GM21447 (cell line): ENCODE data around the gene SH3PXD2A.
A peak's percentile ranks its signal among the peaks of the same experiment; 100 is the strongest.

Experiments
- ATAC-seq: cut with Tn5 transposase; IDR thresholded peaks from one replicate; pipeline ENCODE4 v1.9.1; 2021; ENCODE audit not compliant: unreplicated experiment

The SH3PXD2A gene

DNA sequence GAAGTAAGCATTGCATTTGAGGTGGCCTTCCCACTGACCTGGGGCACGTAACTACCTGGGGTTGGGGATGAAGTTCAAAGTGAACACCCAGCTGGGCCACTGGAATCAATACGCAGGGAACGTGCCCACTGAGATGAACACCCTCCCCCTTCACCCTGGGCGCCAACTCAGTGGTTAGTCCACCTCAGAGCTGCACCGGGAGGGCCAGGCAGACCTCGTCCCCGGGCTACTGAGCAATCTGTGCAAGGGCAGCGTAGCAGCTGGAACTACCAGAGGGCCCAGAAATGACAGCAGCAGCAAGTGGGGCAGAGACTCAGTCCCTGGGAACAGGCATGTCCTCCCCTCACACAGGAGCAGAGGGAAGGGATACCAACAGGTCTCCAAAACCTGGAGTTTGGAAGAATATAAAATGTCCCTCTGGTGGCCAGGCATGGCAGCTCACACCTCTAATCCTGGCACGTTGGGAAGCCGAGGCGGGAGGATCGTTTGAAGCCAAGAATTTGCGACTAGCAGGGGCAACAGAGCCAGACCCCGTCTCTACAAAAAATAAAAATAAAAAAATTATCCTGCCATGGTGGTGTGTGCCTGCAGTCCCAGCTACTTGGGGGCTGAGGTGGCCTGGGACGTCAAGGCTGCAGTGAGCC is 143.9 kb downstream of the SH3PXD2A start:
- ATAC-seq = no peak

DNA sequence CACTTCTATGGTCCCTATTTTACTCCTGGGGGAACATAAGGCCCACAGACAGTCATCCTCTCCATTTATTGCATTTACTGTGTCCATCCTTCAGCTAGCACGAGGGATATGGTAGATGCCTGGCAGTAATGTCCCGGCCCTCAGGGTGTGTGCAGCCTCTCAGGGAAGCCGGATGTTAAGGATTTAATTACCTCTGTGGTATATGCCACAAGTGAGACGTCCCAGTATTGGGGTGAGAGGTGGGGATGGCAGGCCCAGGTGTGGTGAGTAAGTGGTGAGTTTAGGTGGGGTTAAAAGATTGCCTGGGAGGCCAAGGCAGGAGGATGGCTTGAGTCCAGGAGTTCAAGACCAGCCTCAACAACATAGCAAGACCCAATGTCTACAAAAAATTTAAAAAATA is 144.9 kb downstream of the SH3PXD2A start:
- ATAC-seq = no peak

GRCh38 chr10:103709341-103709920 is 145.9 kb downstream of the SH3PXD2A start:
- no peak for ATAC-seq

- no peak for ATAC-seq
These were observed 146.6 kb downstream of the SH3PXD2A start for GRCh38 chr10:103708627-103709288.

GRCh38 chr10:103707956-103708626 is 147.3 kb downstream of the SH3PXD2A start:
- no peak for ATAC-seq

GRCh38 chr10:103706762-103707161 is 148.6 kb downstream of the SH3PXD2A start:
- ATAC-seq = no peak

GRCh38 chr10:103706047-103706446 is 149.3 kb downstream of the SH3PXD2A start:
- ATAC-seq = no peak

DNA sequence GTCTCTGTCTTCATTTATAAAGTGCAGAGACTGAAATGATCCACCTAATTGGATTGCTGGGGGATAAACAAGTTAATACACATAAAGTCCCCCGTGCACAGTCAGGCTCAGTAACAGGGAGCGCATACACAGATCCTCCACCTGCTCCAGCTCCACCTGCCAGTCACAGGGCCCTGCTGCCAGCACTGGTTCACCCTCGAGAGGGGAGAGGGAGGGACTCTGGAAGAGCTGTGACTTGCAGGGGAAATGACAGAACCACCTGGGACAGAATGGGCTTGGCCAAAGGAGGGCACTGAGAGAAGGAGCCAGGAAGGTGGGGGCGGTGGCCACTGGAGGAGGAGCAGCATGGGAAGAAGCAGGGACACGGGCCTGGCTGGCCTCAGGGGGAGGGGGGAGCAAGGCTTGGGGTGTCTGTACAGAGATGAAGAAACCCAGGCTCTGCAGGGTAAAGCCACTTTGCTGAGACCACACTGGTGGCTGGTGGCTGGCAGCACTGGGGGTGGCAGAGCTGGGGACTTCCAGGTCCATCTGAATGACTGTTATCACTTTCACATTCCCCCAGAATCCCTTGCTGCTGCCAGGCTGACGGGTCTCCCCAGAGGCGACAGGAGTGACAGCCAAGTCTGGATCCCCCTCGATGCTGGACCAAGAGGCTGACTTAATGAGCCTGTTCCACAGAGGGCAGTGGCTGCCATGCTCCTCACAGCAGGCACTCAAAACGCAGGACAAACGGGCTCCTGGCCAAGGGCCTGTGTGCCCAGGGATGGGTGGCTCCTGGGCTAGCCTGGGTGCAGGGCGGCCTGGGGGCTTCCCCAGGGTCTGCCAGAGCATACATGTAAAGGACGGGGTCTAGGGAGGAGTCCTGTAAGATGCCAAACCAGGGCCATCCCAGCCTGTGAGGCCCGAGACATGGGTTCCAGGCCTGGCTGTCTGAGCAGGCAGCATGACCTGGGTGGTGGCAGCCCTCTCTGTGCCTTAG is 151.1 kb downstream of the SH3PXD2A start:
- ATAC-seq = no peak

- ATAC-seq = no peak
These were observed 153.8 kb downstream of the SH3PXD2A start for GRCh38 chr10:103701380-103702222.

DNA sequence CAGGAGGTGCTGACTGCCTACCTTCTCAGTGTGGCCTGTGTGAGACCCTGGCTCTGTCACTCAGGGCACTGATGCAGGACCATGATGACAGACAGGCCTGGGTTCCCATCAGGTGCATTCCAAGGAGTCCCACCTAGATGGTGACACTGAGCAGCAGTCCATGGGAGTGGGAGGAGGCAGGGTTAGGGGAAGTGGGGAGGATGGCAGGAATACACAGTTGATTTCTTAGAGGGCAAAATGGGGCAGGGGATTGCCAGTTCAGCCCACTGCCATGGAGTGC is 155.0 kb downstream of the SH3PXD2A start:
- no peak for ATAC-seq

GRCh38 chr10:103699611-103700435 is 155.6 kb downstream of the SH3PXD2A start:
- no peak for ATAC-seq

- no peak for ATAC-seq
These were observed 157.1 kb downstream of the SH3PXD2A start for GRCh38 chr10:103698266-103698665.

GRCh38 chr10:103697787-103698186 is 157.6 kb downstream of the SH3PXD2A start:
- ATAC-seq = no peak

DNA sequence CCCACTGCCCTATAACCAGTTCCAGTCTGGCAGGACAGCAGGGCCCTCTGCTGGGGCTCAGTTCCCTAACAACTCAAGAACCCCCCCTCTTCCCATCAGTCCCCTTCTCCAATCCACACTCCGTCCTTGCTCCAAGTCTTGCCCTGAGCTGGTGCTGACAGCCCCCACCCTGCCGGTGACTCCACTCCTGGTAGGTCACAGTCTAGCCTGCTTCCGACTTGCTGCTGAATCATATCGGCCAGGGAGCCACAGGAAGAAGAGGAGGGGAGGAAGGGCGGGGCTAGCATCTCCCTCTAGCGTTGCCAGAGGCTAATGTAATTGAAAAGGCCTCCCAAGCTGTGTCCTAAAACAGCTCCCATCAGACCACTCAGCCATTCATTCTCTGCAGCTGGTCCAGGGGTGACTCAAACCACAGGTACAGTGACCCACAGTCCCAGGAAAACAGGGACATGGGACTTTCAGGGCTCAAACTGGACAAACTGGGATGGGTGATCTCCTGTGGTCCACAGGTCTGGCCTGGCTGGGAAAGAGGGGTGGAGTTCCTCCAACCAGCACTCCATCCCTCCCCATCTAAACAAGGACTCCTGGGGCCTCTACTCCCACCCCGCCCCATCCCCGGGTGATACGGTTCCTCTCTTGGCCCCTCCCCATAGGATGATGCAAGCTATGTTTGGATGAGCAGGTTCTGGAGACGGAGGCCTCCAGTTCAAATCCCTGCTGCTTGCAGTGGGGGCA is 158.8 kb downstream of the SH3PXD2A start:
- peak; percentile 33 for ATAC-seq

DNA sequence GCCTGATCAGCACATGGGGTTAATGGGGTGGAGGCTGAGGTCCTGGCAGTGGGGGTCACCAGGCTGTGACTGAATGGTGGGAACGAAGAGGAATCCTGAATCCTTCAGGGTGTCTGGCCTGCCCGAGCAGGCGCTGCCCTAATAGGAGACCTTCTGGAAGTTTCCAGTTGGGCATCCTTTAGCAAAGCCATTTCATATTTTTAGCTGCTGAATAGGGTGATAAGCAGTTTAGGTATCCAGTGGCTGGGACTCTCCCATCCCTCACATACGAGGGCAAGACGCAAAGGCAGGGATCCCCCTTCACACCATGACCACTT is 159.3 kb downstream of the SH3PXD2A start:
- peak; percentile 6 for ATAC-seq

DNA sequence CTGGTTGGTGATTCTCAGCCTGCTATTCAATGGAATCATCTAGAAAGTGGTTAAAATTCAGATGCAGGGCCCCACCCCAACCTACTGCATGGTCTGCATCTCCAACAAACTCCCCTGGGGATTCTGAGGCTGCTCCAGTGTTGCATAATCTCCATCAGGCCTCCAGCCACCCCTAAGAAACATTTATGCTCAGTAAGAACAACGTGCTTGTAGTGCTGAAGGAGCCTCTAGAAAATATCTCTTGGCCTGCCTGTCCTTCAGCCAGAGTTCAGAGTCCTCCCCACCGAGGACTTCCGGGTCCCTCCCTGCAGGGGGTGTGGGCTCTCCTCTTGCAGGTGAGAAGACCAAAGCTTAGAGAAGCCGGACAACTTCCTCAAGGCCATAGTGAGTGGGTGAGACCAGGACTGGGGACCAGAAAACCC is 159.8 kb downstream of the SH3PXD2A start:
- no peak for ATAC-seq

GRCh38 chr10:103693812-103694205 is 161.6 kb downstream of the SH3PXD2A start:
- no peak for ATAC-seq

DNA sequence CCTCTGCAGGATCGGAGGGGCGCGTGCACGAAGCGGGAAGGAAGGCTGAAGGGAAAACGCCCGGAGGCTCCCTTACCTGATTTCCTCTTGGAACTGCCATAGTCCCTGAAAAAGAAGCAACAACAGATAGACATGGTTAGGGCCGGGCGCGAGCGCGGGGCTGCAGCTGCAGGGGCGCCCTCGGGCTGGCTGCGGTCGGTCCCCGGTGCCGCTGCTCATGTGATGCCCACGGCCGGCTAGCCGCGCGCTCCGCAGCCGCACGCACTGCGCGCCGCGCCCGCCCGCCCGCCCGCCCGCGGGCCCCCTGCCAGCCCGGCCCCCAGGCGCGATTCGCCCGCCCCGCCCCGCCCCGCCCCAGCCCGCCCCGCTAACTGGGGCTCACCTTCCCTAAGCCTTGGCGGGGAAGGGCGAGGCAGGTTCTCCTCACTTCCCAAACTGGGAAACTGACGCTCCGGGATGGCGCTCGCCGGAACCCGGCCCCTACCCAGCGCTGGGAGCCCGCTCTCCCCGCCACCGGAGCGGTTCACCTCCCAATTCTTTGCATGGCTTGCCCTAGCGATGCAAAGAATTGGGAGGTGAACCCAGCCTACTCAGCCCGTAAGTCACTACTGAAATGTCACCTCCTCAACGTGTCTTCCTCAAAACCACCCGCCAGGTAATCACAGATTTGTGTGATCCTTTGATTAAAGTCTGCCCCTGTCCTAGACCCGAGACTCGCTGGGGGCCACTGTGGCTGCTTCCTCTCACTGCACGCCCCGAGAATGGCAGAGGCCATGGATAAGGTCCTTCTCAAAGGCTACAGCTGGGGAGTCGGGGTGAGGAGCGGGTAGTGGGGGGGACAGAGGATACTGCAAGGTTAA is 162.2 kb downstream of the SH3PXD2A start:
- ATAC-seq = peak; percentile 16
